ENCODE measurements around the gene CACNG8. TPM values are rescaled to one million over a fixed set of nuclear protein-coding genes. Genes with fewer than 3 reads are reported as not detected.

The CACNG8 gene
- total RNA-seq, 4 donors from 2014 or later = under 0.01 TPM; not detected in 3

DNA sequence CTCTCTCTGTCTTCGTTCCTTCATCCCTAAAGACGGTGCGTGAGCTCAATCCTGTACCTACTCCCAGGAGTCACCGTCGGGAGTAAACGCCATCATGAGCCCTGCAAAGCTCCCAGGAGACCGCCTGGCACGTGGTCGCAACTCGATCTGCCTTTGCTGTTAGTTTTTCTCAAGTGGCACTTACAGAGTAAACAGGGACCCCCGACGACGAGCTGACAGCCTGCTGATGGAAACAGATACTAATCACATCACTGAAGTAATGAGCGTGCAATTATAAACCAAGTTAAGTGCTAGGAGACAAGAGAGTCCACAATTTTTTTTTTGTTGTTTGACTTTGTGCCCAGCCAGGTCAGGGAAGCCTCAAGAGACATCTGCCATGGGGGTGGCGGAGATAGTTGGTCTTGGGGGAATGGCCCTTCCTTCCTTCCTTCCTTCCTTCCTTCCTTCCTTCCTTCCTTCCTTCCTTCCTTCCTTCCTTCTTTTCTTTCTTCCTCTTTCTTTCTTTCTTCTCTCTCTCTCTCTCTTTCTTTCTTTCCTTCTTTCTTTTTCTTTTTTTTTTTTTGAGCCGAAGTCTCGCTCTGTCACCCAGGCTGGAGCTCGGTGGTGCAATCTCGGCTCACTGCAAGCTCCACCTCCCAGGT is 52.3 kb downstream of the CACNG8 start:
- TF ChIP-seq, protein P1, sequence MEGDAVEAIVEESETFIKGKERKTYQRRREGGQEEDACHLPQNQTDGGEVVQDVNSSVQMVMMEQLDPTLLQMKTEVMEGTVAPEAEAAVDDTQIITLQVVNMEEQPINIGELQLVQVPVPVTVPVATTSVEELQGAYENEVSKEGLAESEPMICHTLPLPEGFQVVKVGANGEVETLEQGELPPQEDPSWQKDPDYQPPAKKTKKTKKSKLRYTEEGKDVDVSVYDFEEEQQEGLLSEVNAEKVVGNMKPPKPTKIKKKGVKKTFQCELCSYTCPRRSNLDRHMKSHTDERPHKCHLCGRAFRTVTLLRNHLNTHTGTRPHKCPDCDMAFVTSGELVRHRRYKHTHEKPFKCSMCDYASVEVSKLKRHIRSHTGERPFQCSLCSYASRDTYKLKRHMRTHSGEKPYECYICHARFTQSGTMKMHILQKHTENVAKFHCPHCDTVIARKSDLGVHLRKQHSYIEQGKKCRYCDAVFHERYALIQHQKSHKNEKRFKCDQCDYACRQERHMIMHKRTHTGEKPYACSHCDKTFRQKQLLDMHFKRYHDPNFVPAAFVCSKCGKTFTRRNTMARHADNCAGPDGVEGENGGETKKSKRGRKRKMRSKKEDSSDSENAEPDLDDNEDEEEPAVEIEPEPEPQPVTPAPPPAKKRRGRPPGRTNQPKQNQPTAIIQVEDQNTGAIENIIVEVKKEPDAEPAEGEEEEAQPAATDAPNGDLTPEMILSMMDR (IDR thresholded peaks at IDR 0.05; ENCODE audit: low read depth) = no peak

DNA sequence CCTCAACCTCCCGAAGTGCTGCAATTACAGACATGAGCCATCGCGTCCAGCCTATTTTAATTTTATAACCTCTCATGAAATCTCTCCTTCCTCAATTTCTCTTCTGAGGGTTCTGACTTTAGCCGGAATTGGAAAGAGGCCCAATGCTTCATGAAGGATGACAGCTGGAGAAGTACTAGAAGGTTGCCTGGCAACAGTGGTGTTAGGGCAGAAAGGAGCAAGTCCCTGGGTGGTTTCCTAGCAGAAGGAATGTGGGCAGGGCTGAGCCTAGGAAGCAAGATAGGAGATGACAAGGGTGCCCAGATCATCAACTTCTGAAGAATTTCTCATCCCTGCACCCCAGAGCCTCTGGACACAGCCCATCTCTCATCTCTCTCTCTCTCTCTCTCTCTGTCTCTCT is 54.5 kb downstream of the CACNG8 start:
- TF ChIP-seq, protein P1 (IDR thresholded peaks at IDR 0.05; ENCODE audit: low read depth) = no peak

DNA sequence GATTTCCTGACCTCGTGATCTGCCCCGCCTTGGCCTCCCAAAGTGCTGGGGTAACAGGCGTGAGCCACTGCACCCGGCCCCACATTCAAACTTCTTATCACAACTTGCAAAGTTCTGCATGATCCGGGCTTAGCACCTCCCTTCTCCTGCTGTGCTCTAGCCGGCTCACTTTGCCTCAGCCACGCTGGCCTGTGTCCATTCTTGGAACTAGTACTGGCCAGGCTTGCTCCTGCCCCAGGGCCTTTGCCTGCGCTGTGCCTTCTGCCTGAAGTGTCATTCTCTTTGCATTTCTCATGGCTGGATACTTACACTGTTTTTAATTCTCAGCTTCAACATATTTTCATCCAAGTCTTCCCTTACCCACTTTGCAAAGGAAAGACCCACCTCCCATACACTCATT is 58.6 kb downstream of the CACNG8 start:
- TF ChIP-seq, protein P1 (IDR thresholded peaks at IDR 0.05; ENCODE audit: low read depth) = no peak

DNA sequence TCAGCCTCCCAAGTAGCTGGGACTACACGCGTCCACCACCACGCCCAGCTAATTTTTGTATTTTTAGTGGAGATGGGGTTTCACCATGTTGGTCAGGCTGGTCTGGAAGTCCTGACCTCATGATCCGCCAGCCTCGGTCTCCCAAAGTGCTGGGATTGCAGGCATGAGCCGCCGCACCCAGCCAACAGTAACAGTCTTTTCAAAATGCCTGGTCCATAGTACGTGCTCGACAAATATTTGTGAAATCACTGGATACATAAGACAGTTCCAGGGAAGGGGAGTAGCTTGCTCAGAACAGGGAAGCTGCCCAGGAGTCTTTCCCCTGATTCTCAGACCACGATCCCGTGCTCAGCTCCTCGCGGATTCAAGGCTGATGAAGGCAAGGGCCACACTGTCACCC is 59.2 kb downstream of the CACNG8 start:
- TF ChIP-seq, protein P1 (IDR thresholded peaks at IDR 0.05; ENCODE audit: low read depth) = no peak

DNA sequence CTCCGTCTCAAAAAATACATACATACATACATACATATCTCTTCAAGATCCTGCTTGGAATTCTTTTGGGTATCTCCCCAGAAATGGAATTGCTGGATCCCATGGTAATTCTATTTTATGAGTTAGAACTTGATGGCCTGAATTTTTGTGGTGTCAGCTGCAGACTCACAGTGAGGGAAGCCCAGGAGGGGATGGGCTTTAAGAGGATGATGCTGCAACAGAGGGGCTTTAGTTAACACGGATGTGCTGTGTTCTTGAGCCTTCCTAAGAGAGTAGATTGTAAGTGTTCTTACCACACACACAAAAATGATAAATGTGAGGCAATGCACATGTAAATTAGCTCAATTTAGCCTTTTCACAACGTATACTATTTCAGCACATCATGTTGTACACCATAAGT is 60.5 kb downstream of the CACNG8 start:
- TF ChIP-seq, protein P1 (IDR thresholded peaks at IDR 0.05; ENCODE audit: low read depth) = no peak

DNA sequence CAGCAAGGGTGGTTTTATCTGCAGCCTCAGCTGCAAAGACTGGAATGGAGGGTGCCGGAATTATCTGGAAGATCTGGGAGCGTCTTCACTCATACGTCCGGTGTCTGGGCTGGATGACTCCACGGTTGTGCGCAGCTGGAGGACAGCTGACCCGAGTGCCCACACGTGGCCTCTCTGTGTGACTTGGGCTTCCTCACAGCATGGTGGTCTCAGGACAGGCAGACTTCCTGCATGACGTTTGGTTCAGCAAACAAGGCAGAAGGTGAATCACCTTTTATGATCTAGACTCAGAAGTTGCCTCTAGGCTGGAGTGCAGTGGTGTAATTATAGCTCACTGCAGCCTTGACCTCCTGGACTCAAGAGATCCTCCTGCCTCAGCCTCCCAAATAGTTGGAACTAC is 61.9 kb downstream of the CACNG8 start:
- TF ChIP-seq, protein P1 (IDR thresholded peaks at IDR 0.05; ENCODE audit: low read depth) = no peak

DNA sequence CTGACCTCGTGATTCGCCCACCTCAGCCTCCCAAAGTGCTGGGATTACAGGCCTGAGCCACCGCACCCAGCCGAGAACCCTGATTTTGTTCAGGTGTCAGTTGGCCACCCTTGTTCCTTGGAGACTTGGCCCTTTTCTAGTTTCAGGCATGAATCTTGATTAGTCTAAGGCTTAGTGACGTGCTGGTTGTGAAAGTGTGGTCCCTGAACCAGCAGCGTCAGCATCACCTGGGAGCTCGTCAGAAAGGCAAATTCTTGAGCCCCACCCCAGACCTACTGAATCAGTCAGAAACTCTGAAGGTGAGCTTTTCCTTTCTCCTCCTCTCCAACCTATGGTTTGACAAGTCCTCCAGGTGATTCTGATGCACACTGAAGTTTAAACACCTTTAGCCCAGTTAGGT is 63.9 kb downstream of the CACNG8 start:
- TF ChIP-seq, protein P1 (IDR thresholded peaks at IDR 0.05; ENCODE audit: low read depth) = no peak

Measured in subcutaneous adipose tissue (tissue), 4 donors.